ENCODE data around the gene EMC7. TPM values are rescaled to one million over a fixed set of nuclear protein-coding genes. Genes with fewer than 3 reads are reported as not detected.

Gene EMC7
- total and polyA plus RNA-seq, 2 of the 13 experiments (the other 11 are each of a cell fraction or from before 2014, with no cell fraction given): 46.8 to 113 TPM

DNA sequence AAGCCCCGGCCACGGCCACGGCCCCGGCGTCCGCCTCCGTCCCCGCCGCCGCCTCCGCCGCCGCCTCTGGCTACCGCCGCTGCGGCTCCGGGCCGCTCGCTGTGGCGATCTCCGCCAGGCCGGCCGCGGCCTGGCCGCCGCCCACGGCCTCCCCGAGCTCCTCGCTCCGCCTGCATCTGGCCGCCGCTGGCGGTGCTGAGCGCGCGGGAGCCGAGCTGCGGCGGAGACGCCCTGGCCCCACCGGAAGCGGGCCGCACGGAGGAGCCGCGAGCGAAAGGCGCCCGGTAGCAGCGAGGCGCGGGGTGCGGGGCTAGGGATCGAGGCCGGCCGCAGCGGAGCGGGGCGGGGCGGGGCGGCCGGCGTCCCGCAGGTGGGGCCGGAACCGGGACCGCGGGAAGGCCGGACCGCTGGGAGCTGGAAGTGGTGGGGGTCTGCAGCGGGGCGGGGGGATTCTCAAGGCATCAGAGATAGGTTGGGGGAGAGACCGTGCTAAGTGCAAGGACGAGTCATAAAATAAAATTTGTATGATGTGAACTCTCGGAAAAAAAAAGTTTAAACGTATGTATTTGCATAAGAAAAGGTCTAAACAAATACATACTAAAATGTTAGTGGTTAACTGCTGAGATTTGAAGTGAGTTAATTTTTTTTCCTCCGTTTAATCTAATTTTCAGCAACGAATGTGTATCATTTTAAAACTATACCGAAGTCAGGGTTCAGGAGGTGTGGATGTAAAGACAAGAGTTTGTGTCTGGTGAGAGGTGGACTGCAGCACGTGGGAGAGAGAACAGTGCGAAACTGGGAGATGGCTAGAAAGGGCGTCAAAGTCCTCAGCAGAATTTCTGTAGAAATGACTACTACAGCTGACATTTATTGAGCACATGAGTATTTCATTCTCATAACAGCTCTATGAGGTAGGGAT is 62.5 kb downstream of the EMC7 start, which contains the start of gene AVEN (continued):
- TF ChIP-seq, protein P1, sequence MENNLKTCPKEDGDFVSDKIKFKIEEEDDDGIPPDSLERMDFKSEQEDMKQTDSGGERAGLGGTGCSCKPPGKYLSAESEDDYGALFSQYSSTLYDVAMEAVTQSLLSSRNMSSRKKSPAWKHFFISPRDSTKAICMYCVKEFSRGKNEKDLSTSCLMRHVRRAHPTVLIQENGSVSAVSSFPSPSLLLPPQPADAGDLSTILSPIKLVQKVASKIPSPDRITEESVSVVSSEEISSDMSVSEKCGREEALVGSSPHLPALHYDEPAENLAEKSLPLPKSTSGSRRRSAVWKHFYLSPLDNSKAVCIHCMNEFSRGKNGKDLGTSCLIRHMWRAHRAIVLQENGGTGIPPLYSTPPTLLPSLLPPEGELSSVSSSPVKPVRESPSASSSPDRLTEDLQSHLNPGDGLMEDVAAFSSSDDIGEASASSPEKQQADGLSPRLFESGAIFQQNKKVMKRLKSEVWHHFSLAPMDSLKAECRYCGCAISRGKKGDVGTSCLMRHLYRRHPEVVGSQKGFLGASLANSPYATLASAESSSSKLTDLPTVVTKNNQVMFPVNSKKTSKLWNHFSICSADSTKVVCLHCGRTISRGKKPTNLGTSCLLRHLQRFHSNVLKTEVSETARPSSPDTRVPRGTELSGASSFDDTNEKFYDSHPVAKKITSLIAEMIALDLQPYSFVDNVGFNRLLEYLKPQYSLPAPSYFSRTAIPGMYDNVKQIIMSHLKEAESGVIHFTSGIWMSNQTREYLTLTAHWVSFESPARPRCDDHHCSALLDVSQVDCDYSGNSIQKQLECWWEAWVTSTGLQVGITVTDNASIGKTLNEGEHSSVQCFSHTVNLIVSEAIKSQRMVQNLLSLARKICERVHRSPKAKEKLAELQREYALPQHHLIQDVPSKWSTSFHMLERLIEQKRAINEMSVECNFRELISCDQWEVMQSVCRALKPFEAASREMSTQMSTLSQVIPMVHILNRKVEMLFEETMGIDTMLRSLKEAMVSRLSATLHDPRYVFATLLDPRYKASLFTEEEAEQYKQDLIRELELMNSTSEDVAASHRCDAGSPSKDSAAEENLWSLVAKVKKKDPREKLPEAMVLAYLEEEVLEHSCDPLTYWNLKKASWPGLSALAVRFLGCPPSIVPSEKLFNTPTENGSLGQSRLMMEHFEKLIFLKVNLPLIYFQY (CRISPR knock-in tag; IDR thresholded peaks at IDR 0.05; ENCODE audit: borderline replicate concordance): no peak
- TF ChIP-seq, protein P2, sequence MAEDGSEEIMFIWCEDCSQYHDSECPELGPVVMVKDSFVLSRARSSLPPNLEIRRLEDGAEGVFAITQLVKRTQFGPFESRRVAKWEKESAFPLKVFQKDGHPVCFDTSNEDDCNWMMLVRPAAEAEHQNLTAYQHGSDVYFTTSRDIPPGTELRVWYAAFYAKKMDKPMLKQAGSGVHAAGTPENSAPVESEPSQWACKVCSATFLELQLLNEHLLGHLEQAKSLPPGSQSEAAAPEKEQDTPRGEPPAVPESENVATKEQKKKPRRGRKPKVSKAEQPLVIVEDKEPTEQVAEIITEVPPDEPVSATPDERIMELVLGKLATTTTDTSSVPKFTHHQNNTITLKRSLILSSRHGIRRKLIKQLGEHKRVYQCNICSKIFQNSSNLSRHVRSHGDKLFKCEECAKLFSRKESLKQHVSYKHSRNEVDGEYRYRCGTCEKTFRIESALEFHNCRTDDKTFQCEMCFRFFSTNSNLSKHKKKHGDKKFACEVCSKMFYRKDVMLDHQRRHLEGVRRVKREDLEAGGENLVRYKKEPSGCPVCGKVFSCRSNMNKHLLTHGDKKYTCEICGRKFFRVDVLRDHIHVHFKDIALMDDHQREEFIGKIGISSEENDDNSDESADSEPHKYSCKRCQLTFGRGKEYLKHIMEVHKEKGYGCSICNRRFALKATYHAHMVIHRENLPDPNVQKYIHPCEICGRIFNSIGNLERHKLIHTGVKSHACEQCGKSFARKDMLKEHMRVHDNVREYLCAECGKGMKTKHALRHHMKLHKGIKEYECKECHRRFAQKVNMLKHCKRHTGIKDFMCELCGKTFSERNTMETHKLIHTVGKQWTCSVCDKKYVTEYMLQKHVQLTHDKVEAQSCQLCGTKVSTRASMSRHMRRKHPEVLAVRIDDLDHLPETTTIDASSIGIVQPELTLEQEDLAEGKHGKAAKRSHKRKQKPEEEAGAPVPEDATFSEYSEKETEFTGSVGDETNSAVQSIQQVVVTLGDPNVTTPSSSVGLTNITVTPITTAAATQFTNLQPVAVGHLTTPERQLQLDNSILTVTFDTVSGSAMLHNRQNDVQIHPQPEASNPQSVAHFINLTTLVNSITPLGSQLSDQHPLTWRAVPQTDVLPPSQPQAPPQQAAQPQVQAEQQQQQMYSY (CRISPR knock-in tag; IDR thresholded peaks at IDR 0.05): 0 out of 2 replicates have a peak, but pooled peaks have one; percentile 3
- TF ChIP-seq RBFOX2 (IDR thresholded peaks at IDR 0.05; ENCODE audit: low read depth, low read length): peak; percentile 73
- TF ChIP-seq ZNF337 (CRISPR knock-in tag; IDR thresholded peaks at IDR 0.05; ENCODE audit: borderline replicate concordance, low read depth): no peak
- TF ChIP-seq, protein P3, sequence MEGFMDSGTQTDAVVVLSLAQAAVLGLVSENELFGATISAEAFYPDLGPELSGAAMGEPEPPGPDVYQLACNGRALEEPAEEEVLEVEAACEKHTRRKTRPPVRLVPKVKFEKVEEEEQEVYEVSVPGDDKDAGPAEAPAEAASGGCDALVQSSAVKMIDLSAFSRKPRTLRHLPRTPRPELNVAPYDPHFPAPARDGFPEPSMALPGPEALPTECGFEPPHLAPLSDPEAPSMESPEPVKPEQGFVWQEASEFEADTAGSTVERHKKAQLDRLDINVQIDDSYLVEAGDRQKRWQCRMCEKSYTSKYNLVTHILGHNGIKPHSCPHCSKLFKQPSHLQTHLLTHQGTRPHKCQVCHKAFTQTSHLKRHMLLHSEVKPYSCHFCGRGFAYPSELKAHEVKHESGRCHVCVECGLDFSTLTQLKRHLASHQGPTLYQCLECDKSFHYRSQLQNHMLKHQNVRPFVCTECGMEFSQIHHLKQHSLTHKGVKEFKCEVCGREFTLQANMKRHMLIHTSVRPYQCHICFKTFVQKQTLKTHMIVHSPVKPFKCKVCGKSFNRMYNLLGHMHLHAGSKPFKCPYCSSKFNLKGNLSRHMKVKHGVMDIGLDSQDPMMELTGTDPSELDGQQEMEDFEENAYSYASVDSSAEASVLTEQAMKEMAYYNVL (CRISPR knock-in tag; IDR thresholded peaks at IDR 0.05; ENCODE audit: borderline replicate concordance): no peak
- no peak for TF ChIP-seq SOX6 (IDR thresholded peaks at IDR 0.05)
- no peak for TF ChIP-seq SOX6 (CRISPR knock-in tag; IDR thresholded peaks at IDR 0.05)
- 0 out of 2 replicates have a peak, but pooled peaks have one; percentile 26 for TF ChIP-seq SPEN (CRISPR knock-in tag; IDR thresholded peaks at IDR 0.05; ENCODE audit: low read depth)
- TF ChIP-seq, protein P4, sequence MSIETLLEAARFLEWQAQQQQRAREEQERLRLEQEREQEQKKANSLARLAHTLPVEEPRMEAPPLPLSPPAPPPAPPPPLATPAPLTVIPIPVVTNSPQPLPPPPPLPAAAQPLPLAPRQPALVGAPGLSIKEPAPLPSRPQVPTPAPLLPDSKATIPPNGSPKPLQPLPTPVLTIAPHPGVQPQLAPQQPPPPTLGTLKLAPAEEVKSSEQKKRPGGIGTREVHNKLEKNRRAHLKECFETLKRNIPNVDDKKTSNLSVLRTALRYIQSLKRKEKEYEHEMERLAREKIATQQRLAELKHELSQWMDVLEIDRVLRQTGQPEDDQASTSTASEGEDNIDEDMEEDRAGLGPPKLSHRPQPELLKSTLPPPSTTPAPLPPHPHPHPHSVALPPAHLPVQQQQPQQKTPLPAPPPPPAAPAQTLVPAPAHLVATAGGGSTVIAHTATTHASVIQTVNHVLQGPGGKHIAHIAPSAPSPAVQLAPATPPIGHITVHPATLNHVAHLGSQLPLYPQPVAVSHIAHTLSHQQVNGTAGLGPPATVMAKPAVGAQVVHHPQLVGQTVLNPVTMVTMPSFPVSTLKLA (IDR thresholded peaks at IDR 0.05): no peak
- TF ChIP-seq MAZ (IDR thresholded peaks at IDR 0.05; ENCODE audit: borderline replicate concordance, low read depth, low read length): no peak
- peak; percentile 59 for TF ChIP-seq MAZ (CRISPR knock-in tag; IDR thresholded peaks at IDR 0.05; ENCODE audit: low read depth)
- peak; percentile 6; the same call in 1 of the 2 replicates for TF ChIP-seq ZMYM4 (CRISPR knock-in tag; IDR thresholded peaks at IDR 0.05)
- TF ChIP-seq ZNF761 (CRISPR knock-in tag; conservative IDR thresholded peaks at IDR 0.05): 0 out of 2 replicates have a peak, but pooled peaks have one; percentile 10
- TF ChIP-seq, protein P5, sequence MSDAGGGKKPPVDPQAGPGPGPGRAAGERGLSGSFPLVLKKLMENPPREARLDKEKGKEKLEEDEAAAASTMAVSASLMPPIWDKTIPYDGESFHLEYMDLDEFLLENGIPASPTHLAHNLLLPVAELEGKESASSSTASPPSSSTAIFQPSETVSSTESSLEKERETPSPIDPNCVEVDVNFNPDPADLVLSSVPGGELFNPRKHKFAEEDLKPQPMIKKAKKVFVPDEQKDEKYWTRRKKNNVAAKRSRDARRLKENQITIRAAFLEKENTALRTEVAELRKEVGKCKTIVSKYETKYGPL (CRISPR knock-in tag; IDR thresholded peaks at IDR 0.05): no peak

Data from HepG2 (cell line).